Breast epithelium (tissue), 4 donors: Measurements from ENCODE around the gene SPRR2G. TPM values are rescaled to one million over a fixed set of nuclear protein-coding genes. Genes with fewer than 3 reads are reported as not detected.
"Not testable (repeated sequence)": the region's sequence is repeated elsewhere in the genome, so short reads cannot be mapped to it uniquely, and the experiment has no call there.

Experiments
- DNase-seq, 2 donors: peaks; one replicate each; pipeline ENCODE4 v3.0.0-alpha.2; 2019; ENCODE audit warnings: low spot score in 2 of 2
- H3K27ac ChIP-seq, 2 donors: fragments of 200-600 bp; sonication (generic) in 1 of 2; one replicate each; pipeline ENCODE4 v1.5.1; 2016 to 2019; ENCODE audit warnings: mild to moderate bottlenecking in 1 of 2
- H3K27me3 ChIP-seq, 2 donors: fragments of 200-600 bp; sonication (generic) in 1 of 2; one replicate each; pipeline versions ENCODE4 v1.5.1 to v1.6.0; 2017 to 2019; ENCODE audit warnings: control low read depth in 1 of 2, mild to moderate bottlenecking in 1 of 2
- H3K36me3 ChIP-seq: fragments of 200-600 bp; one replicate; pipeline ENCODE4 v1.5.1; 2019
- H3K4me1 ChIP-seq, 2 donors: fragments of 200-600 bp; sonication (generic); one replicate each; pipeline ENCODE4 v1.5.1; 2016 to 2019; ENCODE audit warnings: control low read depth in 1 of 2
- H3K4me3 ChIP-seq, 3 donors: fragments of 200-600 bp; sonication (generic); 1 replicate in 2 of 3; 2 replicates in 1 of 3; pipeline ENCODE4 v1.5.1; 2016 to 2019; ENCODE audit warnings: mild to moderate bottlenecking in 3 of 3, moderate library complexity in 2 of 3
- H3K9me3 ChIP-seq, 2 donors: fragments of 200-600 bp; sonication (generic) in 1 of 2; one replicate each; pipeline ENCODE4 v1.5.1; 2016 to 2019; ENCODE audit warnings: control low read depth in 1 of 2
- CTCF ChIP-seq, 3 donors: fragments of 450-650 bp; IDR thresholded peaks; one replicate each; pipeline ENCODE4 v1.5.1; 2016 to 2017; ENCODE audit warnings: antibody characterized with exemption in 3 of 3, mild to moderate bottlenecking in 3 of 3, moderate library complexity in 3 of 3
- POLR2A ChIP-seq: fragments of 450-650 bp; IDR thresholded peaks from one replicate; pipeline ENCODE4 v1.6.1; 2016; ENCODE audit warnings: antibody characterized with exemption, mild to moderate bottlenecking, moderate library complexity
- POLR2AphosphoS5 ChIP-seq, 3 donors: sonication (generic); formaldehyde crosslinking; IDR thresholded peaks; one replicate each; pipeline ENCODE4 v1.6.1; 2017; ENCODE audit warnings: antibody characterized with exemption in 3 of 3
- intact Hi-C: fragments of 100-400 bp; cut with DNase I; formaldehyde crosslinking; loops from one replicate; pipeline ENCODE4 v1.15.1; 2023; ENCODE audit warnings: low total_unique reads
- total RNA-seq, 3 donors: library from RNA; depleted of rRNA; stranded (reverse); fragments of >200 nt; gene quantifications; one replicate each; pipeline ENCODE4 v1.1.0, GENCODE V29; 2016

SPRR2G gene
- total RNA-seq, 3 donors from 2014 or later = not detected

GRCh38 chr1:153155541-153155940 lies 4.9 kb upstream of the SPRR2G start:
- no peak for DNase-seq
- Histone ChIP-seq H3K4me1 (no peaks in the 10 kb centered on the region), H3K4me3 (no peak overlapping the region), H3K9me3 (peaks cover 8 to 12% of the 10 kb centered on the region in 2 donors), H3K36me3 (no peaks in the 10 kb centered on the region), H3K27me3 (no peaks in the 10 kb centered on the region), H3K27ac (no peak overlapping the region)
- intact Hi-C loops = no loop called here
- no peak for TF ChIP-seq POLR2A
- no peak for TF ChIP-seq POLR2AphosphoS5 (IDR thresholded peaks at IDR 0.05)
- no peak for TF ChIP-seq CTCF (IDR thresholded peaks at IDR 0.05)

GRCh38 chr1:153152481-153152880 lies 1.8 kb upstream of the SPRR2G start:
- Histone ChIP-seq H3K4me3 (no peak overlapping the region), H3K9me3 (no peaks in the 10 kb centered on the region), H3K36me3 (no peaks in the 10 kb centered on the region), H3K27ac (no peak overlapping the region), H3K27me3 (peaks cover 0 to 4% of the 10 kb centered on the region in 2 donors), H3K4me1 (no peaks in the 10 kb centered on the region)
- intact Hi-C loops = no loop called here
- no peak for DNase-seq
- TF ChIP-seq CTCF (IDR thresholded peaks at IDR 0.05) = no peak
- no peak for TF ChIP-seq POLR2A
- TF ChIP-seq POLR2AphosphoS5 (IDR thresholded peaks at IDR 0.05) = no peak

- no peak for TF ChIP-seq POLR2A
- TF ChIP-seq CTCF (IDR thresholded peaks at IDR 0.05) = no peak
- TF ChIP-seq POLR2AphosphoS5 (IDR thresholded peaks at IDR 0.05) = no peak
- DNase-seq = no peak
- no peak overlapping the region for H3K4me3 ChIP-seq
- H3K4me1 ChIP-seq = no peaks in the 10 kb centered on the region
- H3K9me3 ChIP-seq = no peaks in the 10 kb centered on the region
- intact Hi-C loops = no loop called here
- H3K27ac ChIP-seq = no peak overlapping the region
- no peaks in the 10 kb centered on the region for H3K36me3 ChIP-seq
- H3K27me3 ChIP-seq = no peaks in the 10 kb centered on the region
Measured at GRCh38 chr1:153141377-153141776, 9.3 kb downstream of the SPRR2G start.

GRCh38 chr1:153140484-153140883 lies 10.2 kb downstream of the SPRR2G start:
- Histone ChIP-seq H3K27me3 (no peaks in the 10 kb centered on the region), H3K4me1 (no peaks in the 10 kb centered on the region), H3K36me3 (no peaks in the 10 kb centered on the region), H3K4me3 (no peak overlapping the region), H3K9me3 (no peaks in the 10 kb centered on the region), H3K27ac (no peak overlapping the region)
- TF ChIP-seq POLR2A = no peak
- intact Hi-C loops = no loop called here
- DNase-seq = no peak

- Histone ChIP-seq H3K4me3 (no peak overlapping the region), H3K9me3 (no peaks in the 10 kb centered on the region), H3K4me1 (no peaks in the 10 kb centered on the region), H3K27me3 (peaks cover 0 to 11% of the 10 kb centered on the region in 2 donors), H3K27ac (no peak overlapping the region), H3K36me3 (no peaks in the 10 kb centered on the region)
- TF ChIP-seq POLR2A (no peak), POLR2AphosphoS5 (IDR thresholded peaks at IDR 0.05) (no peak), CTCF (IDR thresholded peaks at IDR 0.05) (no peak)
- no peak for DNase-seq
- intact Hi-C loops = no loop called here
Measured at GRCh38 chr1:153133743-153134142, 16.9 kb downstream of the SPRR2G start.

- TF ChIP-seq POLR2AphosphoS5 (IDR thresholded peaks at IDR 0.05) (no peak), CTCF (IDR thresholded peaks at IDR 0.05) (no peak), POLR2A (no peak)
- H3K4me1 ChIP-seq = no peaks in the 10 kb centered on the region
- intact Hi-C loops = no loop called here
- H3K9me3 ChIP-seq = no peaks in the 10 kb centered on the region
- no peak overlapping the region for H3K4me3 ChIP-seq
- DNase-seq = no peak
- peaks cover 0 to 11% of the 10 kb centered on the region in 2 donors for H3K27me3 ChIP-seq
- no peak overlapping the region for H3K27ac ChIP-seq
- H3K36me3 ChIP-seq = no peaks in the 10 kb centered on the region
Measured at GRCh38 chr1:153133267-153133666, 17.4 kb downstream of the SPRR2G start.

- H3K4me1 ChIP-seq, H3K4me3 ChIP-seq, DNase-seq, H3K27me3 ChIP-seq, H3K36me3 ChIP-seq, intact Hi-C loops, H3K27ac ChIP-seq, H3K9me3 ChIP-seq: not testable (repeated sequence)
Measured at GRCh38 chr1:153128688-153129087, 22.0 kb downstream of the SPRR2G start.
